Measurements from ENCODE around the gene CAMTA1.

CAMTA1 gene

DNA sequence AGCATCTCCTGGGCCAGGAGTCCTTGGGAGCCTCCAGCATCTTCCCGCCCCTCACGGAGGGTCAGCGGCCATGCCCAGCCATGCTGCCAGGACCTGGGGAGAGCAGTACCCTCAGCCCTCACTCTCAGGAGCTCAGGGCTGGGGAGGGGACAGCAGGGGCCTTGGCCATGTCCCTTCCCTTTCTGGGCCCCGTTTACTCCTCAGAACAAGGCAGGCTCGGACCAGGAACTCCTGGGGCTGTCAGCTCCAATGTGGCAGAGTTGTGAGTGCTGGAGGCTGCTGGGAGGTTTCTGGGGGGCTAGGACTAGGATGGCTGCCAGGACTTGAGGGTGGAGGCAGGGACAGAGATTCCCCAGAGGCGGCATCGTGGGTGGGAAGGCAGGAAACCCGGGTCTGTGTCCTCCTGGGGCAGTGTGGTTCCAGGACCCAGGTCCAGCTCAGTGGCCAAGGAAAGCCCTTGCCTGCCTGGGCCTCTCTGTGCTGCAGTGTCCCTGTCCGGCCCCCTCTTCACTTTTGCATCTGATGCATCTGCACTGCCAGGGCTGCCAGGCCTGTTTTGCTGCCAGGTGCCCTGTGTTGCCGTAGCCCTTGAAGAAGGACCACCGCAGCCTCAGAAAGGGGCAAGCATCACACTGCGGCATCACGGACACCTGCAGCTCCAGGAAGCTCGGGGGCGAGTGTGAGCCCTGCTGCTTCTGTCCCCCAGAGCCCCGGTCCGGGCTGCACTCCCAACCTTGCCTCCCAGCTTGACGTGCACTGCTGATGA lies 223.9 kb downstream of the CAMTA1 start:
- Histone ChIP-seq H3K27me3 (ENCODE audit: control insufficient read depth, insufficient read depth, low read length) (no peaks in the 10 kb centered on the region), H3K27ac (ENCODE audit: low read length) (no peak overlapping the region)

DNA sequence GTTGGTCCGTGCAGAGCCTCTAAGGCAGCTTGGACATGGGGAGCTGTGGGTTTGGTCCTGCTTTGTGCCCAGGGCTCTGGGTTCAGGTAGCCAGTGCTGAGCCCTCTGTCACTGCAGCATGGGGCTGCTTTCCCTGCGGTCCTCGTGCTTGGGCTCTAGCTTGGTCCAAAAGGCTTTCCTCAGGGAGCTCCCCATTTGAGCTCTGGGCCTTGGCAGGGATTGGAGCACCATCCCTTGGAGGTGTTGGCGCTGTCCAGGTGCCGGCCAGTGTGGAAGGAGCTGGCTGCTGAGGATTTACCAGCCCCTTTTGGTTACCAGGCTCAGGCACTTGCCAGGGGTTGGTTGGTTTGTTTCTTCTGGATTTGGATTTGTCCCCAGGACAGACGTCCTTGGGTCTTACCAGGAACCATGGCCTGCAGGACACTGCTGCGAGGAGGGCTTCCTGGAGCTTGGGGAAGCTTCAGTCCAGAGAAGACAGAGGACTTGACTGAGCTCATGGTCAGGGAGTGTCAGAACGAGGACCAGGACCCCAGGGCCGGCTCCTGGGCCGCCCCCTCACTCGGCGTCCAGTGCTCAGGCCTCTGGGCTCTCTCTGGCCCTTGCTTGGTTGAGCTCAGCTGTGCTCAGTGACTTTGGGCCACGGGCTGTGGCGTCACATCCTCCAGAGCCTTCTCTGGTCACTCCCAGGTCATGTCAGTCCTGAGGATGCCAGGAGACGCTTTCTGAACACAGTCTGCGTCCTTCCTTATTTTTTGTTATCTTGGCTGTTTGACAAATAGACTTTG lies 224.7 kb downstream of the CAMTA1 start:
- Histone ChIP-seq H3K27me3 (ENCODE audit: control insufficient read depth, insufficient read depth, low read length) (no peaks in the 10 kb centered on the region), H3K36me3 (ENCODE audit: control insufficient read depth, low read depth, low read length) (no peaks in the 10 kb centered on the region), H3K27ac (ENCODE audit: low read length) (no peak overlapping the region), H3K4me3 (ENCODE audit: low read length) (no peak overlapping the region), H3K9ac (ENCODE audit: low read length) (no peak overlapping the region), H3K9me3 (ENCODE audit: control insufficient read depth, low read depth, low read length) (no peaks in the 10 kb centered on the region), H3K4me1 (ENCODE audit: control insufficient read depth, low read depth, low read length) (no peaks in the 10 kb centered on the region)

More for the DNA sequence above, 223.9 kb downstream of the CAMTA1 start:
- no peaks in the 10 kb centered on the region for H3K4me1 ChIP-seq (ENCODE audit: control insufficient read depth, low read depth, low read length)
- no peak overlapping the region for H3K9ac ChIP-seq (ENCODE audit: low read length)
- no peaks in the 10 kb centered on the region for H3K9me3 ChIP-seq (ENCODE audit: control insufficient read depth, low read depth, low read length)
- H3K4me3 ChIP-seq (ENCODE audit: low read length) = no peak overlapping the region
- no peaks in the 10 kb centered on the region for H3K36me3 ChIP-seq (ENCODE audit: control insufficient read depth, low read depth, low read length)

DNA sequence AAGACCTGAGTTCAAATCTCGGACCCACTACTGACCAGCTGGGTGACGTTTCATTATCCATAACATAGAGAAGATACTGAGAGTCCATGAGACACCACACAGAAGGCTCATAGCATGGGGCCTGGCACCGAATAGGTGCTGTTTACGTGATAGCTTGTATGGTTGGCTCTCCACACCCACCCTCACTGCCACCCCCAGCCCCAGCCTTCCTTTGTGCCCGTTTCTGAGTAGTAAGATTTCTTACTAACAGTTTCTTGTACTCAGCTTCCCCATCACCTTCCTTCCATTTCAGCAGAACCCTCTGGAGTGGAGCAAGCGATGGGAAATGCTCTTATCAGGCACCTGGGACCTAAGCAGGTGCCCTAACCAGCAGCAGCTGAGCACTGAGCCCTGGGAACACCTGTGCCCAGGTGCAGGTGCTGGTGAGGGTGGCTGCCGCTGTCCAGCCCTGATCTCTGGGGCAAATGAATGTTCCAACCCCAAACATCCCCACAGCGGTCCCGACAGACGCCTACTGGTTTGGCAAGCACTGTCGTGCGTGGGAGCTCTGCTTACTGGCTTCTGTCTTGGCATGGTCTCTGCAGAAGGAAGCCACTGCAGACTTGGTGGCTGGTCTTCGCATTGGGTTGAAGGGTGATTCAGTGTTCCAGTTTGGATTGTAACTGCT lies 225.4 kb downstream of the CAMTA1 start:
- no peaks in the 10 kb centered on the region for H3K9me3 ChIP-seq (ENCODE audit: control insufficient read depth, low read depth, low read length)
- no peak overlapping the region for H3K9ac ChIP-seq (ENCODE audit: low read length)
- no peak overlapping the region for H3K4me3 ChIP-seq (ENCODE audit: low read length)
- H3K27ac ChIP-seq (ENCODE audit: low read length) = no peak overlapping the region
- H3K36me3 ChIP-seq (ENCODE audit: control insufficient read depth, low read depth, low read length) = no peaks in the 10 kb centered on the region
- no peaks in the 10 kb centered on the region for H3K4me1 ChIP-seq (ENCODE audit: control insufficient read depth, low read depth, low read length)
- H3K27me3 ChIP-seq (ENCODE audit: control insufficient read depth, insufficient read depth, low read length) = no peaks in the 10 kb centered on the region

DNA sequence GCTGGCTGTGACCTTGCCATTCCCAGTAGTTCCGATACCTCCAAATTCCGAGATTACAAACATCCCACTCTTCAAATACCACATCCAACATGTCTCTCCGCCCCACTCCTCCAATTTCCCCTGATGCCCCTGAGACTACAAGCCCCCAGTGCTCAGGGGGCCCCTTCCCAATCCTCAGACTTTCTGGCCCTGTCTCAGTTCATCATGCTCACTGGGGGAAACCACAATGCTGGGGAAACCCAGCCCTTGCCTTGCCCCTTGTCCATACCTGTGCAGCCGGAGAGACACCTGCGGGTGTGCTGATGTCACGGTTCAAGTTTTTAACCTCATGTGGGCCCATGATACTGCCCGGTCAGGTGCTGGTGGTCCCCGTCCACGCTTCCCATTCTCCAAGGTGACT lies 226.6 kb downstream of the CAMTA1 start:
- Histone ChIP-seq H3K4me1 (ENCODE audit: control insufficient read depth, low read depth, low read length) (no peaks in the 10 kb centered on the region), H3K4me3 (ENCODE audit: low read length) (no peak overlapping the region), H3K36me3 (ENCODE audit: control insufficient read depth, low read depth, low read length) (no peaks in the 10 kb centered on the region), H3K27ac (ENCODE audit: low read length) (no peak overlapping the region), H3K9ac (ENCODE audit: low read length) (no peak overlapping the region), H3K9me3 (ENCODE audit: control insufficient read depth, low read depth, low read length) (no peaks in the 10 kb centered on the region), H3K27me3 (ENCODE audit: control insufficient read depth, insufficient read depth, low read length) (no peaks in the 10 kb centered on the region)

DNA sequence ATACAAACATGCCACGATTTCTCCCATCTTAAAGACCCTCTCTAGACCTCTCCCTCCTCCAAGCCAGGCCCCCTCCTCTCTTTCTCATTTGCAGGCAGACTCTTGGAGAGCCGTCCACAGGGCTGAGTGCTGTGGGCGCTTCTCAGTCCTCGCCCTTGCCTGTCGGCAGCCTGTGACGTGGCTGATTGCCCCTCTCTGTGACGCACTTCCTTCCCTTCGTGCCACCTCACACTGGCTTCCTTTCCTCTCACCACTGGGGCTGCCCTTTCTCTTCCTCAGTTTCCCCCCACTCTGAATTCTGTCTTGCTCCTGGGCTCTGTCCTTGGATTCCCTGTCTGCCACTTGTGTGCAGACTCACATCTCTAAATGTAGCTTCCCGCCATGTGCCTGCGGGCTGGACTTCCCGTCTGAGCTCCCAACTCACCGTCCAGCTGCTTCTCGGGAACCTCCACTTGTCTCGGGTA lies 227.2 kb downstream of the CAMTA1 start:
- no peaks in the 10 kb centered on the region for H3K27me3 ChIP-seq (ENCODE audit: control insufficient read depth, insufficient read depth, low read length)
- no peaks in the 10 kb centered on the region for H3K4me1 ChIP-seq (ENCODE audit: control insufficient read depth, low read depth, low read length)
- no peak overlapping the region for H3K27ac ChIP-seq (ENCODE audit: low read length)
- no peaks in the 10 kb centered on the region for H3K9me3 ChIP-seq (ENCODE audit: control insufficient read depth, low read depth, low read length)
- H3K36me3 ChIP-seq (ENCODE audit: control insufficient read depth, low read depth, low read length) = no peaks in the 10 kb centered on the region
- H3K9ac ChIP-seq (ENCODE audit: low read length) = no peak overlapping the region
- H3K4me3 ChIP-seq (ENCODE audit: low read length) = no peak overlapping the region

DNA sequence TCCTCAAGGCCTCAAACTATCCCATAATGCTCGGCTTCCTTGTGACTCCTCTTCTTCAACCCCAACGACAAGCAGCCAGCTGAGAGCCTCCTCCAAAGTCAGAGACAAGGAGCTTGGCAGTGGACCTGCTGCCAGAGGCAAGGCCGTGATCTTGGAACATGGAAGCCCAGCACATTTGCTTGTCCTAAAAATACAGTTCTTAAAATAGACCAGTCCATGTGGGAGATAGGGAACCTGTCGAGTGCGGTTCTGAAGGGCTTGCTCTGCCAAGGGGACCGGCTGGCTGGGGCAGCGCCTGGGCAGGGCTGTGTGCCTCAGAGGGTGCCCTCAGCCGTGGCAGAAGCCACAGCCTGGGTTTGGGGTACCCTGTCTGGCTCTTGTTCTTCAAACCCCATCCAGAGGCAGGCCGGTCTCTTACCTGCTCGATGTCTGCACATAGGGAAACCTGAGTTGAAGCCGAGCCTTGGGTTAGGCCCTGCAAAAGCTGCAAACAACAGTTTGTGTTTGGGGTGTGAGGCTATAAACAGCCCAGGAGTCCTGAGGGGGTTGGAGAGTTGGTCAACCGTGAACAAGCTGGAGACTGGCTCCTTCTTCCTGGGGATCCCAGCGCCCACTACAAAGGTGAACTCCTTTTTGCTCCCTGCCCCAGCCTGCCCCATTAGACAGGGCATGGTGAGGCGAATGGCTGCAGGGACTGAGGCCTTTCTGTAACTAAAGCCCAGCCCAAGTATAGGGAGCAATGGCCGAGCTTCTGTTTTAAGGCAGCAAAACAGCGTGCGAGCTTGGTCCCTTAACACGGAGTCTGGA lies 228.8 kb downstream of the CAMTA1 start:
- Histone ChIP-seq H3K9me3 (ENCODE audit: control insufficient read depth, low read depth, low read length) (no peaks in the 10 kb centered on the region), H3K36me3 (ENCODE audit: control insufficient read depth, low read depth, low read length) (no peaks in the 10 kb centered on the region), H3K4me3 (ENCODE audit: low read length) (no peak overlapping the region), H3K9ac (ENCODE audit: low read length) (no peak overlapping the region), H3K4me1 (ENCODE audit: control insufficient read depth, low read depth, low read length) (no peaks in the 10 kb centered on the region), H3K27me3 (ENCODE audit: control insufficient read depth, insufficient read depth, low read length) (no peaks in the 10 kb centered on the region), H3K27ac (ENCODE audit: low read length) (no peak overlapping the region)

DNA sequence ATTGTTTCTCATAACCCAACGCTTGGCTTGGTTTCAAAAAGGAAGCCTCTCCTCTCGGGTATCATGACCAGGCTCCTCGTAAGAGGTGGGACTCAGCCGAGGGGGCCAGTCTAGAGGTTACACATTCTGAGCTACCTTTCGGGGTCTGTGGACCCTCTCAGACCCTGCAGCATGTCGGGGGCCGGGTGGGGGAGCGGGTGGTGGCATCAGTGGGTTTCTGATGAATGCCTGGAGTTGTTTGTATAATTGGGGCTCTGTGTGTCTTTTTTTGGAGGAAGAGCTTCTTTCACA lies 229.3 kb downstream of the CAMTA1 start:
- Histone ChIP-seq H3K36me3 (ENCODE audit: control insufficient read depth, low read depth, low read length) (no peaks in the 10 kb centered on the region), H3K27ac (ENCODE audit: low read length) (no peak overlapping the region), H3K9ac (ENCODE audit: low read length) (no peak overlapping the region), H3K4me1 (ENCODE audit: control insufficient read depth, low read depth, low read length) (no peaks in the 10 kb centered on the region), H3K9me3 (ENCODE audit: control insufficient read depth, low read depth, low read length) (no peaks in the 10 kb centered on the region), H3K27me3 (ENCODE audit: control insufficient read depth, insufficient read depth, low read length) (no peaks in the 10 kb centered on the region), H3K4me3 (ENCODE audit: low read length) (no peak overlapping the region)

DNA sequence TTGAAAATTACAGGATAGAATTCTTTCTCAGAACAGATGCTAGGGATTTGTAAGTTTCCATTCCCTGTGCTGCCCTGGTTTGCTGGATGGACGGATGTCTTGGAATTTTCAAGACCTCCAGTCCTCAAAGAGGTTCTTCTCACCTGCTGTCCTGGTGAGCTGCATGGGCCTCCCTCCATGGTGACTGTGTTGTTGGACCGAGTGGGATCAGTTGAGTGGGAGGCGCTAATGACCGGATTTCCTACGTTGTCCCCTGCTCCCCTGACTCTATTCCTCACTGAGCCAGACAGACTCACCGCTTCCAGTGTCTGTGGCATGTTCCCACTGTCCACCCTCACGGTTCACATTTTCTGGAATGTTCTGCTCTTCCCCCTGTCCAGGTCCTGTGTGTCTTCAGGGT lies 229.8 kb downstream of the CAMTA1 start:
- Histone ChIP-seq H3K27ac (ENCODE audit: low read length) (no peak overlapping the region), H3K9ac (ENCODE audit: low read length) (no peak overlapping the region), H3K36me3 (ENCODE audit: control insufficient read depth, low read depth, low read length) (no peaks in the 10 kb centered on the region), H3K9me3 (ENCODE audit: control insufficient read depth, low read depth, low read length) (no peaks in the 10 kb centered on the region), H3K4me3 (ENCODE audit: low read length) (no peak overlapping the region), H3K27me3 (ENCODE audit: control insufficient read depth, insufficient read depth, low read length) (no peaks in the 10 kb centered on the region), H3K4me1 (ENCODE audit: control insufficient read depth, low read depth, low read length) (no peaks in the 10 kb centered on the region)

DNA sequence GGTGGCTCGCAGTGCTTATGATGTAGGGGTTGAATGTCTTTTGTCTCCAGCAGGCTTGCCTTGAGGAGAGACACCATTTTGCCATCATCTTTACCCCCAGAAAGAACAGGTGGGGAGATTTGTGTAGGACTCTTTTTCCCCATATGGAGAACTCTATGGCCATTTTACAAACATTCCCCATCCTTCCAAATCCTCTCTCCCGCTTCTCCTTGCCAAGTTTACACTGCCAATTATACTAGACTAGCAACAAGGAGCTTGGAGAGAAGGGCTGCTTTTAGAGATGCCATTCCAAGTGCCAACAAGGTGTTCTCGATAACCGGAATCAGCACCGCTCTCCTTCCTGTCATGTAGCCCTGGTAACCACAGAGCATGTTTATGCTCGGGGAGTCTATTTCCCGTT lies 233.1 kb downstream of the CAMTA1 start:
- no peaks in the 10 kb centered on the region for H3K27me3 ChIP-seq (ENCODE audit: control insufficient read depth, insufficient read depth, low read length)
- peaks cover 13% of the 10 kb centered on the region for H3K4me1 ChIP-seq (ENCODE audit: control insufficient read depth, low read depth, low read length)
- no peak overlapping the region for H3K4me3 ChIP-seq (ENCODE audit: low read length)
- H3K9me3 ChIP-seq (ENCODE audit: control insufficient read depth, low read depth, low read length) = no peaks in the 10 kb centered on the region
- H3K27ac ChIP-seq (ENCODE audit: low read length) = no peak overlapping the region
- no peaks in the 10 kb centered on the region for H3K36me3 ChIP-seq (ENCODE audit: control insufficient read depth, low read depth, low read length)
- H3K9ac ChIP-seq (ENCODE audit: low read length) = no peak overlapping the region

DNA sequence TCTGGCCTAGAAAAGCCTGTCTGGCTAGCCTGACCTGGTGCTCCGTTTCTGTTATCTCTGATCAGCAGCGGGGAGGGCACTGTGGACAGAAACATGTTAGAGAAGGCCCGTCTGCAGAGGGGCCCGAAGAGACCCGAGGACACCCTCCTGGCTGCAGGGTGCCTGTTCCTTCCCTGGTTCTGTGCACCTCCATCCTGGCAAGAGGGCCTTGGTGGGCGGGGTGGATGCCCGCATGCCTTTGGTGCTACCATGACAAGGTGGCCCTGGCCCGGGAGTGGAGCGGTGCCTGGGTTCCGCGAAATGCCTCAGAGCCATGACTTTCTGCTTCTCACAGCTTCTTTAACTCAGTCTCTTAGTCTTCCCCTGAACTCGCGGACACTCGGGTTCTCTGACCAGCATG lies 233.6 kb downstream of the CAMTA1 start:
- H3K9me3 ChIP-seq (ENCODE audit: control insufficient read depth, low read depth, low read length) = no peaks in the 10 kb centered on the region
- H3K36me3 ChIP-seq (ENCODE audit: control insufficient read depth, low read depth, low read length) = no peaks in the 10 kb centered on the region
- H3K27me3 ChIP-seq (ENCODE audit: control insufficient read depth, insufficient read depth, low read length) = no peaks in the 10 kb centered on the region
- H3K4me1 ChIP-seq (ENCODE audit: control insufficient read depth, low read depth, low read length) = peaks cover 13% of the 10 kb centered on the region
- no peak overlapping the region for H3K27ac ChIP-seq (ENCODE audit: low read length)
- no peak overlapping the region for H3K9ac ChIP-seq (ENCODE audit: low read length)
- no peak overlapping the region for H3K4me3 ChIP-seq (ENCODE audit: low read length)

DNA sequence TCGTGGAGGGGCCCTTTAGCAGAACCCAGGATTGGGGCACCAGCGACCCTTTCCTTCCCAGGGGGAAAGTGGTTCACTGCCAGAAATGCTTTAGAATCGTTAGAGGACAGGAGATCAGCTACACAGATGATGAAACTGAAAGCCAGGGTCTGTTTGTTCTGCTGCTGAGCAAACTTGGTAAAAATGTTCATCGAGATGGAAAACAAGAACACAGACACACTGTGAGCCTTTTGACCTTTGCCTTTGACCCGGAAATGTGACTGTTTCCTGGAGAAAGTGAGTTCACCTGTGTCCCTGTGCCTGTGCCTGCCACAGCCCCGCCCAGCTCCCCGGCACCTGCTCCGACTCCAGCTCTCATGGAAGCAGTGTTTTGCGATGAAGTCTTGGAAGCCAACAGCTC lies 234.3 kb downstream of the CAMTA1 start:
- H3K27me3 ChIP-seq (ENCODE audit: control insufficient read depth, insufficient read depth, low read length) = no peaks in the 10 kb centered on the region
- H3K27ac ChIP-seq (ENCODE audit: low read length) = no peak overlapping the region

More for the DNA sequence above, 234.3 kb downstream of the CAMTA1 start:
- H3K36me3 ChIP-seq (ENCODE audit: control insufficient read depth, low read depth, low read length) = no peaks in the 10 kb centered on the region
- no peak overlapping the region for H3K4me3 ChIP-seq (ENCODE audit: low read length)
- peaks cover 13% of the 10 kb centered on the region for H3K4me1 ChIP-seq (ENCODE audit: control insufficient read depth, low read depth, low read length)
- no peaks in the 10 kb centered on the region for H3K9me3 ChIP-seq (ENCODE audit: control insufficient read depth, low read depth, low read length)
- no peak overlapping the region for H3K9ac ChIP-seq (ENCODE audit: low read length)
